K562 (cell line): ENCODE data around the gene GPR107. TPM values are rescaled to one million over a fixed set of nuclear protein-coding genes. Genes with fewer than 3 reads are reported as not detected.

Experiments
- AFF4 ChIP-seq: sonication (generic); formaldehyde crosslinking; IDR thresholded peaks from 2 replicates; pipeline ENCODE4 v1.8.0; 2023; ENCODE audit warnings: mild to moderate bottlenecking, missing genetic modification reagents
- FOXP1 ChIP-seq: sonication (generic); formaldehyde crosslinking; IDR thresholded peaks from 2 replicates; pipeline ENCODE4 v1.8.0; 2022; ENCODE audit warnings: mild to moderate bottlenecking, missing genetic modification reagents
- GABPB1 ChIP-seq: sonication (generic); formaldehyde crosslinking; IDR thresholded peaks from 2 replicates; pipeline ENCODE4 v1.8.0; 2022; ENCODE audit warnings: mild to moderate bottlenecking, missing genetic modification reagents
- GTF2E2 ChIP-seq: fragments of 200-800 bp; sonication (Bioruptor generic); IDR thresholded peaks from 2 replicates; pipeline ENCODE4 v1.6.1; 2016; ENCODE audit warnings: missing genetic modification characterization, missing compliant biosample characterization
- MAX ChIP-seq: sonication (generic); formaldehyde crosslinking; IDR thresholded peaks from 2 replicates; pipeline ENCODE4 v1.9.0; 2022; ENCODE audit warnings: mild to moderate bottlenecking, missing genetic modification reagents
- MTA1 ChIP-seq: fragments of 450-650 bp; IDR thresholded peaks from 2 replicates; pipeline ENCODE4 v1.6.1; 2017; ENCODE audit warnings: borderline replicate concordance
- NKRF ChIP-seq: fragments of 450-650 bp; IDR thresholded peaks from 2 replicates; pipeline ENCODE4 v1.6.1; 2016; ENCODE audit warnings: borderline replicate concordance
- PREB ChIP-seq: sonication (generic); formaldehyde crosslinking; IDR thresholded peaks from 2 replicates; pipeline ENCODE4 v1.8.1; 2023; ENCODE audit warnings: mild to moderate bottlenecking, missing genetic modification reagents
- PRPF4 ChIP-seq: fragments of 200-400 bp; formaldehyde crosslinking; IDR thresholded peaks from one replicate; pipeline ENCODE4 v1.6.1; 2017; ENCODE audit warnings: low read length, low read depth, mild to moderate bottlenecking; ENCODE audit not compliant: insufficient read depth, poor library complexity, severe bottlenecking
- TRIM28 ChIP-seq: fragments of 450-650 bp; IDR thresholded peaks from 2 replicates; pipeline ENCODE4 v1.6.1; 2017
- ZBTB34 ChIP-seq: fragments of 250-450 bp; sonication (Bioruptor Pico); IDR thresholded peaks from 2 replicates; pipeline ENCODE4 v1.8.0; 2021; ENCODE audit warnings: mild to moderate bottlenecking, moderate library complexity
- ZNF146 ChIP-seq: IDR thresholded peaks from one replicate; pipeline ENCODE4 v1.6.1; 2018; ENCODE audit warnings: missing compliant biosample characterization; ENCODE audit not compliant: unreplicated experiment
- ZNF175 ChIP-seq: fragments of 200-800 bp; sonication (Bioruptor generic); IDR thresholded peaks from 2 replicates; pipeline ENCODE4 v1.6.1; 2016; ENCODE audit warnings: low read depth, mild to moderate bottlenecking, missing genetic modification characterization, missing compliant biosample characterization
- ZNF75A ChIP-seq: fragments of 450-650 bp; formaldehyde crosslinking; IDR thresholded peaks from 2 replicates; pipeline ENCODE4 v1.4.0; 2020; ENCODE audit warnings: mild to moderate bottlenecking
- polyA plus RNA-seq, 8 experiments: library from polyadenylated mRNA; depleted of rRNA in 4 of 8; stranded (reverse) in 5 of 8; unstranded in 3 of 8; fragments of >200 nt; fragmentation: Nextera tagmentation in 2 of 8; fragmentation: Illumina TruSeq in 1 of 8; extraction: Ambion mirVana in 2 of 8; extraction: Trizol in 1 of 8; gene quantifications; 2 replicates each; pipeline versions ENCODE4 v1.2.1 to v1.2.3, GENCODE V29; 2011 to 2014; ENCODE audit warnings: inconsistent platforms in 1 of 8, missing spikeins in 1 of 8
- total RNA-seq, 7 experiments: library from RNA; depleted of rRNA in 6 of 7; stranded (reverse); fragments of >200 nt in 6 of 7; fragmentation: Illumina TruSeq in 2 of 7; extraction: Trizol in 2 of 7; gene quantifications; 2 replicates each; pipeline versions ENCODE4 v1.2.1 to v1.2.3, GENCODE V29; 2011 to 2021; ENCODE audit warnings: low replicate concordance in 1 of 7

GPR107 gene
- total and polyA plus RNA-seq, 9 of the 15 experiments (the other 6 are each of a cell fraction or from before 2014, with no cell fraction given): 3.2 to 34.6 (median 14.4) TPM

- no peak for TF ChIP-seq NKRF
- TF ChIP-seq GTF2E2: no peak
- TF ChIP-seq GABPB1: no peak
- TF ChIP-seq ZNF175: no peak; the same call in 1 of the 2 replicates
- TF ChIP-seq TRIM28: no peak
- TF ChIP-seq MTA1: no peak
- TF ChIP-seq PRPF4: no peak
- peak; percentile 83 for TF ChIP-seq MAX (CRISPR knock-in tag)
- TF ChIP-seq AFF4: peak; percentile 82
- no peak for TF ChIP-seq ZBTB34
- TF ChIP-seq FOXP1: no peak
- TF ChIP-seq PREB (CRISPR knock-in tag): no peak
- no peak for TF ChIP-seq ZNF146 (CRISPR knock-in tag)
- TF ChIP-seq ZNF75A: no peak
Measured at GRCh38 chr9:130043654-130044623, 9.8 kb upstream of the GPR107 start (continued).
